K562 (cell line): Measurements from ENCODE around the gene C22orf31. TPM values are rescaled to one million over a fixed set of nuclear protein-coding genes. Genes with fewer than 3 reads are reported as not detected.
A peak's percentile ranks its signal among the peaks of the same experiment; 100 is the strongest.

Experiments
- ATAC-seq: fragments of 200-7000 bp; cut with Tn5 transposase; 3 replicates; pipeline ENCODE4 v1.9.1; 2020; ENCODE audit warnings: moderate library complexity
- BruUV-seq: library from RNA; stranded (reverse); fragments of 400-500 nt; replicated peaks from 2 replicates; lab custom pipeline; 2021; lab: Mats Ljungman, UMichigan
- CTCF ChIA-PET: fragments of 300-600 bp; formaldehyde crosslinking; extraction: SDS; loops from one replicate; lab custom pipeline; 2021; ENCODE audit warnings: low intra/inter-chr PET ratio; lab: Yijun Ruan, JAX
- POLR2A ChIA-PET: fragments of 300-600, 350-650 bp; sonication (Branson Sonifier 250); formaldehyde crosslinking; extraction: SDS; loops from one replicate; lab custom pipeline; 2021; ENCODE audit warnings: antibody characterized with exemption, inconsistent platforms; lab: Yijun Ruan, JAX
- DNase-seq, 4 experiments: peaks; one replicate each; pipeline versions ENCODE4 v3.0.0 to v3.0.0-alpha.2; 2011 to 2018; ENCODE audit warnings: low spot score in 3 of 4, mixed read lengths in 3 of 4; ENCODE audit errors: extremely low read depth in 1 of 4
- FAIRE-seq: peaks from 2 replicates; lab custom pipeline; 2011; peaks lifted over from hg19 to GRCh38; lab: Jason Lieb, UNC
- H2AFZ ChIP-seq: 2 replicates; pipeline ENCODE4 v1.6.0; 2011; ENCODE audit warnings: low read depth, low read length, control low read depth, inconsistent platforms
- H3K27ac ChIP-seq: fragments of 200-600 bp; 3 replicates; pipeline ENCODE4 v1.8.0; 2011; ENCODE audit warnings: low read depth, mild to moderate bottlenecking, control low read depth, inconsistent platforms, low read length, moderate library complexity, mixed read lengths; ENCODE audit errors: extremely low read depth
- H3K27me3 ChIP-seq, 2 experiments: fragments of 300-600 bp in 1 of 2; 2 replicates in 1 of 2; 3 replicates in 1 of 2; pipeline versions ENCODE4 v1.6.0 to v1.8.0; 2011; ENCODE audit warnings: inconsistent platforms in 2 of 2, low read length in 2 of 2, mild to moderate bottlenecking in 1 of 2, mixed read lengths in 1 of 2, moderate library complexity in 1 of 2; ENCODE audit not compliant: control insufficient read depth in 2 of 2, insufficient read depth in 2 of 2
- H3K36me3 ChIP-seq: fragments of 300-600 bp; 3 replicates; pipeline ENCODE4 v1.8.0; 2011; ENCODE audit warnings: mild to moderate bottlenecking, low read length, inconsistent platforms; ENCODE audit not compliant: control insufficient read depth, insufficient read depth
- H3K4me1 ChIP-seq, 2 experiments: fragments of 200-600 bp in 1 of 2; replicated peaks in 1 of 2; 2 replicates in 1 of 2; 3 replicates in 1 of 2; pipeline versions ENCODE4 v1.5.1 to v1.8.0; 2011; ENCODE audit warnings: inconsistent platforms in 2 of 2, low read length in 2 of 2, mild to moderate bottlenecking in 1 of 2, mixed read lengths in 1 of 2, moderate library complexity in 1 of 2; ENCODE audit not compliant: control insufficient read depth in 2 of 2, insufficient read depth in 2 of 2
- H3K4me2 ChIP-seq: 2 replicates; pipeline ENCODE4 v1.6.1; 2011; ENCODE audit warnings: low read length, control low read depth, inconsistent platforms, mixed read lengths; ENCODE audit not compliant: insufficient read depth
- H3K4me3 ChIP-seq: fragments of 200-600 bp; sonication (generic), shearing (Covaris generic); 2 replicates; pipeline ENCODE4 v1.5.1; 2016; ENCODE audit warnings: control low read depth, inconsistent platforms
- H3K79me2 ChIP-seq: fragments of 200-600 bp; 3 replicates; pipeline ENCODE4 v1.8.0; 2011; ENCODE audit warnings: low read length, inconsistent platforms; ENCODE audit not compliant: control insufficient read depth, insufficient read depth
- H3K9ac ChIP-seq, 2 experiments: 2 replicates each; pipeline versions ENCODE4 v1.6.0 to v1.6.1; 2011; ENCODE audit warnings: low read depth in 2 of 2, low read length in 2 of 2, control low read depth in 1 of 2, inconsistent platforms in 1 of 2, mild to moderate bottlenecking in 1 of 2, mixed read lengths in 1 of 2; ENCODE audit not compliant: insufficient read depth in 1 of 2
- H3K9me1 ChIP-seq: one replicate; pipeline ENCODE4 v1.6.0; 2011; ENCODE audit warnings: inconsistent platforms, mild to moderate bottlenecking, low read length, moderate library complexity; ENCODE audit not compliant: control insufficient read depth, insufficient read depth
- H3K9me3 ChIP-seq: replicated peaks from 2 replicates; pipeline ENCODE4 v1.5.1; 2011; ENCODE audit warnings: low read depth, low read length, inconsistent platforms; ENCODE audit not compliant: control insufficient read depth, insufficient read depth
- H4K20me1 ChIP-seq: replicated peaks from 2 replicates; pipeline ENCODE4 v1.6.1; 2011; ENCODE audit warnings: low read length, inconsistent platforms, mixed read lengths; ENCODE audit not compliant: control insufficient read depth, insufficient read depth
- JUNB ChIP-seq: fragments of 450-650 bp; formaldehyde crosslinking; conservative IDR thresholded peaks from 2 replicates; pipeline ENCODE4 v1.4.0; 2020; ENCODE audit warnings: mild to moderate bottlenecking
- NFIC ChIP-seq: fragments of 450-650 bp; IDR thresholded peaks from 2 replicates; pipeline ENCODE4 v1.6.1; 2017; ENCODE audit warnings: mild to moderate bottlenecking, inconsistent platforms
- NRF1 ChIP-seq, 2 experiments: fragments of 450-650 bp; IDR thresholded peaks in 1 of 2; conservative IDR thresholded peaks in 1 of 2; 2 replicates each; pipeline ENCODE4 v1.6.1; 2014; ENCODE audit warnings: mild to moderate bottlenecking in 2 of 2
- RBFOX2 ChIP-seq: fragments of 200-400 bp; formaldehyde crosslinking; IDR thresholded peaks from 2 replicates; pipeline ENCODE4 v1.6.1; 2017; ENCODE audit warnings: low read depth, mild to moderate bottlenecking, low read length, moderate library complexity
- ZNF184 ChIP-seq: sonication (generic); formaldehyde crosslinking; IDR thresholded peaks from 2 replicates; pipeline ENCODE4 v1.5.0; 2020; ENCODE audit warnings: missing genetic modification reagents
- ZNF263 ChIP-seq: sonication (generic); formaldehyde crosslinking; IDR thresholded peaks from 2 replicates; pipeline ENCODE4 v1.8.0; 2022; ENCODE audit warnings: mild to moderate bottlenecking, missing genetic modification reagents, borderline replicate concordance
- WGBS: fragments of 100-300 bp; shearing (Covaris generic); methylation state at CpG from one replicate; pipeline ENCODE4 v1.1.6; 2016; ENCODE audit warnings: low coverage, mixed read lengths; ENCODE audit not compliant: insufficient coverage; ENCODE audit errors: missing lambda C conversion rate; 5-methylcytosine and 5-hydroxymethylcytosine counted together
- in situ Hi-C: fragments of 300-500 bp; cut with MboI; formaldehyde crosslinking; loops from 4 replicates; pipeline ENCODE4 v1.15.0; 2018; ENCODE audit warnings: inconsistent platforms, mixed read lengths
- intact Hi-C: fragments of 100-400 bp; cut with micrococcal nuclease; formaldehyde crosslinking; loops from 2 replicates; pipeline ENCODE4 v1.14.2; 2022
- polyA plus RNA-seq, 8 experiments: library from polyadenylated mRNA; depleted of rRNA in 4 of 8; stranded (reverse) in 5 of 8; unstranded in 3 of 8; fragments of >200 nt; fragmentation: Nextera tagmentation in 2 of 8; fragmentation: Illumina TruSeq in 1 of 8; extraction: Ambion mirVana in 2 of 8; extraction: Trizol in 1 of 8; gene quantifications; 2 replicates each; pipeline versions ENCODE4 v1.2.1 to v1.2.3, GENCODE V29; 2011 to 2014; ENCODE audit warnings: inconsistent platforms in 1 of 8, missing spikeins in 1 of 8
- total RNA-seq, 7 experiments: library from RNA; depleted of rRNA in 6 of 7; stranded (reverse); fragments of >200 nt in 6 of 7; fragmentation: Illumina TruSeq in 2 of 7; extraction: Trizol in 2 of 7; gene quantifications; 2 replicates each; pipeline versions ENCODE4 v1.2.1 to v1.2.3, GENCODE V29; 2011 to 2021; ENCODE audit warnings: low replicate concordance in 1 of 7
- TF ChIP-seq, protein P1 (sequence below): fragments of 450-650 bp; IDR thresholded peaks from 2 replicates; pipeline ENCODE4 v1.6.1; 2017; ENCODE audit warnings: antibody characterized with exemption, mild to moderate bottlenecking
- TF ChIP-seq, protein P2 (sequence below), 3 experiments: IDR thresholded peaks in 2 of 3; conservative IDR thresholded peaks in 1 of 3; 2 replicates each; pipeline ENCODE4 v1.5.1; 2011 to 2012; ENCODE audit warnings: low read length in 3 of 3, mild to moderate bottlenecking in 3 of 3, control low read depth in 2 of 3, improper control_type of control experiment in 1 of 3, inconsistent platforms in 1 of 3, low read depth in 1 of 3, mixed read lengths in 1 of 3, moderate library complexity in 1 of 3; ENCODE audit not compliant: insufficient read depth in 2 of 3

Gene C22orf31
- total and polyA plus RNA-seq, 9 of the 15 experiments (the other 6 are each of a cell fraction or from before 2014, with no cell fraction given) = not detected

DNA sequence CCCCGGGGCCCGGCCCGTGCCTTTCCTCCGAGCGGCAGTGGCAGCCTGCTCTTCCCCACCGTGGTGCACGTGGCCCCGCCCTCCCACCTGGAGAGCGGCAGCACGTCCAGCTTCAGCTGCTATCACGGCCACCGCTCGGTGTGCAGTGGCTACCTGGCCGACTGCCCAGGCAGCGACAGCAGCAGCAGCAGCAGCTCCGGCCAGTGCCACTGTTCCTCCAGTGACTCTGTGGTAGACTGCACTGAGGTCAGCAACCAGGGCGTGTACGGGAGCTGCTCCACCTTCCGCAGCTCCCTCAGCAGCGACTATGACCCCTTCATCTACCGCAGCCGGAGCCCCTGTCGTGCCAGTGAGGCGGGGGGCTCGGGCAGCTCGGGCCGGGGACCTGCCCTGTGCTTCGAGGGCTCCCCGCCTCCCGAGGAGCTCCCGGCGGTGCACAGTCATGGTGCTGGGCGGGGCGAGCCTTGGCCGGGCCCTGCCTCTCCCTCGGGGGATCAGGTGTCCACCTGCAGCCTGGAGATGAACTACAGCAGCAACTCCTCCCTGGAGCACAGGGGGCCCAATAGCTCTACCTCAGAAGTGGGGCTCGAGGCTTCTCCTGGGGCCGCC lies 11.9 kb downstream of the C22orf31 start:
- H3K4me1 ChIP-seq = peaks cover 4 to 19% of the 10 kb centered on the region in 2 experiments; a peak in 3 of 5 replicates
- BruUV-seq = no TSS peak
- no peak overlapping the region for H3K4me2 ChIP-seq
- in situ Hi-C loops = no loop called here
- peaks cover 39% of the 10 kb centered on the region; the same call in 1 of the 3 replicates for H3K36me3 ChIP-seq
- CTCF ChIA-PET = no interaction called here
- no peaks in the 10 kb centered on the region for H3K9me3 ChIP-seq
- H4K20me1 ChIP-seq = no peaks in the 10 kb centered on the region
- peak overlapping the region; percentile 82; the same call in 1 of the 2 replicates for H2AFZ ChIP-seq
- POLR2A ChIA-PET = interaction anchor here (0.6 to 1.4 kb wide), 6 partner anchors 9 to 765 kb away, joined by 3 to 7 read pairs (median 3); no protein-coding TSS in a partner anchor
- ATAC-seq (peak; percentile 98), FAIRE-seq (no peak), DNase-seq (peak; percentile 59 to 78 (median 72))
- 46% methylated on average over 13 of the region's 38 CpGs for WGBS
- no peaks in the 10 kb centered on the region for H3K79me2 ChIP-seq
- H3K27ac ChIP-seq = peak overlapping the region; percentile 62; the same call in 2 of the 3 replicates
- intact Hi-C loops = no loop called here
- H3K4me3 ChIP-seq = no peak overlapping the region
- peak overlapping the region in 1 of 2 experiments; percentile 83; a peak in 3 of 4 replicates for H3K9ac ChIP-seq
- no peaks in the 10 kb centered on the region for H3K9me1 ChIP-seq
- no peaks in the 10 kb centered on the region for H3K27me3 ChIP-seq
- 0 out of 2 replicates have a peak, but pooled peaks have one; percentile 24 for TF ChIP-seq RBFOX2
- TF ChIP-seq, protein P1, sequence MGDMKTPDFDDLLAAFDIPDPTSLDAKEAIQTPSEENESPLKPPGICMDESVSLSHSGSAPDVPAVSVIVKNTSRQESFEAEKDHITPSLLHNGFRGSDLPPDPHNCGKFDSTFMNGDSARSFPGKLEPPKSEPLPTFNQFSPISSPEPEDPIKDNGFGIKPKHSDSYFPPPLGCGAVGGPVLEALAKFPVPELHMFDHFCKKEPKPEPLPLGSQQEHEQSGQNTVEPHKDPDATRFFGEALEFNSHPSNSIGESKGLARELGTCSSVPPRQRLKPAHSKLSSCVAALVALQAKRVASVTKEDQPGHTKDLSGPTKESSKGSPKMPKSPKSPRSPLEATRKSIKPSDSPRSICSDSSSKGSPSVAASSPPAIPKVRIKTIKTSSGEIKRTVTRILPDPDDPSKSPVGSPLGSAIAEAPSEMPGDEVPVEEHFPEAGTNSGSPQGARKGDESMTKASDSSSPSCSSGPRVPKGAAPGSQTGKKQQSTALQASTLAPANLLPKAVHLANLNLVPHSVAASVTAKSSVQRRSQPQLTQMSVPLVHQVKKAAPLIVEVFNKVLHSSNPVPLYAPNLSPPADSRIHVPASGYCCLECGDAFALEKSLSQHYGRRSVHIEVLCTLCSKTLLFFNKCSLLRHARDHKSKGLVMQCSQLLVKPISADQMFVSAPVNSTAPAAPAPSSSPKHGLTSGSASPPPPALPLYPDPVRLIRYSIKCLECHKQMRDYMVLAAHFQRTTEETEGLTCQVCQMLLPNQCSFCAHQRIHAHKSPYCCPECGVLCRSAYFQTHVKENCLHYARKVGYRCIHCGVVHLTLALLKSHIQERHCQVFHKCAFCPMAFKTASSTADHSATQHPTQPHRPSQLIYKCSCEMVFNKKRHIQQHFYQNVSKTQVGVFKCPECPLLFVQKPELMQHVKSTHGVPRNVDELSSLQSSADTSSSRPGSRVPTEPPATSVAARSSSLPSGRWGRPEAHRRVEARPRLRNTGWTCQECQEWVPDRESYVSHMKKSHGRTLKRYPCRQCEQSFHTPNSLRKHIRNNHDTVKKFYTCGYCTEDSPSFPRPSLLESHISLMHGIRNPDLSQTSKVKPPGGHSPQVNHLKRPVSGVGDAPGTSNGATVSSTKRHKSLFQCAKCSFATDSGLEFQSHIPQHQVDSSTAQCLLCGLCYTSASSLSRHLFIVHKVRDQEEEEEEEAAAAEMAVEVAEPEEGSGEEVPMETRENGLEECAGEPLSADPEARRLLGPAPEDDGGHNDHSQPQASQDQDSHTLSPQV = peak; percentile 58; the same call in 1 of the 2 replicates
- peak in 1 of 2 experiments; percentile 18; a peak in 2 of 4 replicates for TF ChIP-seq NRF1 (conservative IDR thresholded peaks at IDR 0.05 in 1 of 2, IDR thresholded peaks at IDR 0.05 in 1 of 2)
- no peak for TF ChIP-seq ZNF184 (CRISPR knock-in tag)
- peak; percentile 58 for TF ChIP-seq NFIC
- TF ChIP-seq, protein P2, sequence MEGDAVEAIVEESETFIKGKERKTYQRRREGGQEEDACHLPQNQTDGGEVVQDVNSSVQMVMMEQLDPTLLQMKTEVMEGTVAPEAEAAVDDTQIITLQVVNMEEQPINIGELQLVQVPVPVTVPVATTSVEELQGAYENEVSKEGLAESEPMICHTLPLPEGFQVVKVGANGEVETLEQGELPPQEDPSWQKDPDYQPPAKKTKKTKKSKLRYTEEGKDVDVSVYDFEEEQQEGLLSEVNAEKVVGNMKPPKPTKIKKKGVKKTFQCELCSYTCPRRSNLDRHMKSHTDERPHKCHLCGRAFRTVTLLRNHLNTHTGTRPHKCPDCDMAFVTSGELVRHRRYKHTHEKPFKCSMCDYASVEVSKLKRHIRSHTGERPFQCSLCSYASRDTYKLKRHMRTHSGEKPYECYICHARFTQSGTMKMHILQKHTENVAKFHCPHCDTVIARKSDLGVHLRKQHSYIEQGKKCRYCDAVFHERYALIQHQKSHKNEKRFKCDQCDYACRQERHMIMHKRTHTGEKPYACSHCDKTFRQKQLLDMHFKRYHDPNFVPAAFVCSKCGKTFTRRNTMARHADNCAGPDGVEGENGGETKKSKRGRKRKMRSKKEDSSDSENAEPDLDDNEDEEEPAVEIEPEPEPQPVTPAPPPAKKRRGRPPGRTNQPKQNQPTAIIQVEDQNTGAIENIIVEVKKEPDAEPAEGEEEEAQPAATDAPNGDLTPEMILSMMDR (IDR thresholded peaks at IDR 0.05 in 2 of 3, conservative IDR thresholded peaks at IDR 0.05 in 1 of 3; ENCODE audit: insufficient read depth in 2 of 3, low read depth in 1 of 3, low read length in 3 of 3) = 0 out of 6 replicates have a peak, but pooled peaks of 1 of the 3 experiments have one; percentile 13
- no peak for TF ChIP-seq JUNB (CRISPR knock-in tag)
- TF ChIP-seq ZNF263 = peak; percentile 63; the same call in 1 of the 2 replicates
